Natural killer cell (primary cell): ENCODE data around the gene GAS2L2. TPM values are rescaled to one million over a fixed set of nuclear protein-coding genes. Genes with fewer than 3 reads are reported as not detected.

ENCODE experiments used
- ATAC-seq, 3 donors: fragments of 150-1000 bp in 2 of 3; fragments of 200-7000 bp in 1 of 3; cut with Tn5 transposase; 1 replicate in 1 of 3; 2 replicates in 2 of 3; pipeline ENCODE4 v1.10.0; 2021; ENCODE audit warnings: mild to moderate bottlenecking in 2 of 3, moderate library complexity in 2 of 3
- DNase-seq, 2 donors: peaks; one replicate each; pipeline versions ENCODE4 v3.0.0 to v3.0.0-alpha.2; 2013 to 2021; ENCODE audit warnings: mixed read lengths in 1 of 2
- H3K27ac ChIP-seq: one replicate; pipeline ENCODE4 v1.5.1; 2013; ENCODE audit warnings: mild to moderate bottlenecking, low read length
- H3K27me3 ChIP-seq: one replicate; pipeline ENCODE4 v1.6.1; 2013; ENCODE audit warnings: low read length; ENCODE audit not compliant: control insufficient read depth, insufficient read depth
- H3K36me3 ChIP-seq: one replicate; pipeline ENCODE4 v1.6.1; 2013; ENCODE audit warnings: low read length; ENCODE audit not compliant: control insufficient read depth, insufficient read depth
- H3K4me1 ChIP-seq: one replicate; pipeline ENCODE4 v1.6.1; 2013; ENCODE audit warnings: low read length; ENCODE audit not compliant: control insufficient read depth, insufficient read depth
- H3K4me3 ChIP-seq: one replicate; pipeline ENCODE4 v1.5.1; 2013; ENCODE audit warnings: low read length
- H3K9me3 ChIP-seq: one replicate; pipeline ENCODE4 v1.6.1; 2013; ENCODE audit warnings: low read length; ENCODE audit not compliant: control insufficient read depth, insufficient read depth
- H3K27ac Mint-ChIP-seq, 2 donors: one replicate each; pipeline ENCODE4 v1.8.0; 2022; ENCODE audit warnings: mild to moderate bottlenecking in 2 of 2, mixed read lengths in 2 of 2, moderate library complexity in 1 of 2
- H3K27me3 Mint-ChIP-seq, 2 donors: one replicate each; pipeline ENCODE4 v1.8.0; 2022; ENCODE audit warnings: low read depth in 2 of 2, mixed read lengths in 2 of 2
- H3K36me3 Mint-ChIP-seq: one replicate; pipeline ENCODE4 v1.8.0; 2022; ENCODE audit warnings: mixed read lengths
- H3K4me1 Mint-ChIP-seq, 2 donors: one replicate each; pipeline ENCODE4 v1.8.0; 2022; ENCODE audit warnings: mixed read lengths in 2 of 2
- H3K4me3 Mint-ChIP-seq: one replicate; pipeline ENCODE4 v1.8.0; 2022; ENCODE audit warnings: mild to moderate bottlenecking, moderate library complexity, mixed read lengths
- H3K9me3 Mint-ChIP-seq, 2 donors: one replicate each; pipeline ENCODE4 v1.8.0; 2022; ENCODE audit warnings: mixed read lengths in 2 of 2
- WGBS: methylation state at CpG from one replicate; pipeline ENCODE4 v1.1.7; 2013; ENCODE audit warnings: missing lambda C conversion rate; ENCODE audit not compliant: insufficient coverage; 5-methylcytosine and 5-hydroxymethylcytosine counted together
- intact Hi-C: fragments of 100-400 bp; cut with micrococcal nuclease; formaldehyde crosslinking; loops from one replicate; pipeline ENCODE4 v1.14.2; 2022
- total RNA-seq, 4 donors: library from RNA; stranded (reverse); fragments of 120-200 nt in 1 of 4; gene quantifications; one replicate each; pipeline versions ENCODE4 v1.2.3 to v1.2.4, GENCODE V29; 2013 to 2022
- TF ChIP-seq, protein P1 (sequence below): fragments of 200-600 bp; IDR thresholded peaks from one replicate; pipeline ENCODE4 v1.8.0; 2022; ENCODE audit warnings: antibody characterized with exemption

GAS2L2 gene
- total RNA-seq, 3 donors from 2014 or later (not counting 1 experiment from before 2014, with no cell fraction given): 0.23 TPM; not detected in 2

DNA sequence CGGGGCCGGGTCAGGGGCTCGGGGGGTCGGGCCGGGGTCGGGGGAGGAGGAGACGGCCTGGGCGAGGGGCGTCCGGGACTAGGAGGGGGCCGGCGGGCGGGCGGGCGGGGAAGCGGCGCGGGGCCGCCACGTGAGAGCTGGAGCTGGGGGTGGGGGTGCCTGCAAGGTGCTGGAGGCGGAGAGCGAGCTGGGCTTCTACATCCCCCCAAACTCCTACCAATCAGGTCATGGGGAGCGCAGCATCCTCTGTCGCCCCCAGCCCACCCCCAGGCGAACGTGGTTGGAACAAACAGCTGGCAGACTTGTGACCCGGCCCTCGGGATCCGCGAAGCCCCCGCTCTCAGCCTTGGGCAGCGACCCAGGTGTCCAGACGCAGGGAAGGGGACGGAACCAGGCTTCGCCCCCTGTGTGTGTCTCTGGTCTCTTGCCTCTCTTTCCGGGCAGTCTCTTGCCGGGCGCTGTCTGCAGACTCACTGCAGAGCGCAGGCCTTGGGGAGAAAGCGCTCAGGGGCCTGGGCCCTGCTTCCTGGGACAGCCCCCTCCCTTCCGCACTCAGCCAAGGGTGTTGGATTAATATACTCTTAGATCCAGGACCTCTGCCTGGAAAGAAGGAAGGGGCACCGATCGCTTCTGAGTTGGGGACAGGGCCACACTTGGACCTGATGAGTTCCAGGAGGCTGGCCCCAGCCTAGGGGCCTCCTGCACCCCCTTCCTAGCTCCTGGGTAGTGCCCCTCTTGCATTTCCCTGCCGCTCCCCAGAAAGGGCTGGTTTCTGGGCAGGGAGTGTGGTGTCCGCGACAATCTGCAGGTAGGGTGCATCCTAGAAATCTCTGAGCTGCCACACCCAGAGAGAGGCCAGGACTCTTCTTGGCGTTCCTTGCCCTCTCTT, 20.9 kb downstream of the GAS2L2 start:
- peaks cover 6% of the 10 kb centered on the region for H3K36me3 Mint-ChIP-seq
- Histone ChIP-seq H3K27ac (no peak overlapping the region), H3K36me3 (peaks cover 7% of the 10 kb centered on the region), H3K4me1 (peaks cover 16% of the 10 kb centered on the region), H3K27me3 (no peaks in the 10 kb centered on the region), H3K4me3 (no peak overlapping the region), H3K9me3 (no peaks in the 10 kb centered on the region)
- H3K9me3 Mint-ChIP-seq: no peaks in the 10 kb centered on the region
- no peaks in the 10 kb centered on the region for H3K27me3 Mint-ChIP-seq
- intact Hi-C loops: no loop called here
- peaks cover 10 to 12% of the 10 kb centered on the region in 2 donors for H3K4me1 Mint-ChIP-seq
- ATAC-seq (peak in 2 of 3 donors; percentile 32 to 34), DNase-seq (no peak)
- 54% methylated on average over 27 of the region's 47 CpGs for WGBS
- TF ChIP-seq, protein P1, sequence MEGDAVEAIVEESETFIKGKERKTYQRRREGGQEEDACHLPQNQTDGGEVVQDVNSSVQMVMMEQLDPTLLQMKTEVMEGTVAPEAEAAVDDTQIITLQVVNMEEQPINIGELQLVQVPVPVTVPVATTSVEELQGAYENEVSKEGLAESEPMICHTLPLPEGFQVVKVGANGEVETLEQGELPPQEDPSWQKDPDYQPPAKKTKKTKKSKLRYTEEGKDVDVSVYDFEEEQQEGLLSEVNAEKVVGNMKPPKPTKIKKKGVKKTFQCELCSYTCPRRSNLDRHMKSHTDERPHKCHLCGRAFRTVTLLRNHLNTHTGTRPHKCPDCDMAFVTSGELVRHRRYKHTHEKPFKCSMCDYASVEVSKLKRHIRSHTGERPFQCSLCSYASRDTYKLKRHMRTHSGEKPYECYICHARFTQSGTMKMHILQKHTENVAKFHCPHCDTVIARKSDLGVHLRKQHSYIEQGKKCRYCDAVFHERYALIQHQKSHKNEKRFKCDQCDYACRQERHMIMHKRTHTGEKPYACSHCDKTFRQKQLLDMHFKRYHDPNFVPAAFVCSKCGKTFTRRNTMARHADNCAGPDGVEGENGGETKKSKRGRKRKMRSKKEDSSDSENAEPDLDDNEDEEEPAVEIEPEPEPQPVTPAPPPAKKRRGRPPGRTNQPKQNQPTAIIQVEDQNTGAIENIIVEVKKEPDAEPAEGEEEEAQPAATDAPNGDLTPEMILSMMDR: no peak
- H3K4me3 Mint-ChIP-seq: peak overlapping the region; percentile 77
- peak overlapping the region in 1 of 2 donors; percentile 18 for H3K27ac Mint-ChIP-seq

DNA sequence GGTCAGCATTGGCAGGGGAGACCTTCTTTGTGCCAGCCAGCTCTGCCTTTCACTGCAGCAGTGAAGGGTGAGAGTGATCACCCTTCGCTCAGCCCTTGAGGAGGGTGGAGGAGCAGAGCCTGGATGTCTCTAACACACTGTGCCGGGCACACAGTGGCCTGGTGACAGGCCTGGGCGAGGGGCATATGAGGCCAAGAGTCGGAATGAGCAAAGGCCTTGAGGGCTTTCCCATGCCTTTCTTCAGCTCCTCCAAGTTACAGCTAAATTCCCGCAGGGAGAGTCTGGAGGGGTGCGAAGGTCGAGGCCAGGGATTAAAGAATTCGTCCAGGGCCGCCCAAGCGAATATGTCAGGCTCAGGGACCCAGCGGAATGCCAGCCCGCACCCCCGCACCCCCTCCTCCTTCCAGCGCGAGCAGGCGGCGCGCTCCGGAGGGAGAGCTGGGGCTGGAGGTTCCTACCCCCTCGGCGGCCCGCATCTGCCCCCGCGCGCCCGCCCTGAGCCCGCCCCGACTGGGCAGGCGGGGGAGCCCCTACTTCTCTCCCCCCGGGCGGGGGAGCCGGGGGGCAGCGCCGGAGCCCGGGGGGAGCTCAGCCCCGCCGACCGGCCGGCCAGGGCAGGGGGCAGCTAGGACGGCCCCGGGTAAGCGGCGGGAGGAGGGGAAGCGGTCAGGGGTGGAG, 21.7 kb downstream of the GAS2L2 start, which contains the start of gene RASL10B:
TSS of gene RASL10B (plus strand) at position 401 of the 678 bp plus-strand sequence. CDS start 3,546 bp downstream, outside the sequence.
- WGBS: 8% methylated on average over 31 of the region's 44 CpGs
- H3K27me3 Mint-ChIP-seq: no peaks in the 10 kb centered on the region
- DNase-seq: peak; percentile 48 to 61
- intact Hi-C loops: no loop called here
- Histone ChIP-seq H3K4me1 (peaks cover 16% of the 10 kb centered on the region), H3K4me3 (peak within 1 kb of the TSS; percentile 36), H3K9me3 (no peaks in the 10 kb centered on the region), H3K27me3 (no peaks in the 10 kb centered on the region), H3K27ac (no peak within 1 kb of the TSS), H3K36me3 (peaks cover 15% of the 10 kb centered on the region)
- no peaks in the 10 kb centered on the region for H3K9me3 Mint-ChIP-seq
- TF ChIP-seq, protein P1: no peak
- ATAC-seq: peak; percentile 73 to 96 (median 94)
- peak within 1 kb of the TSS; percentile 90 for H3K4me3 Mint-ChIP-seq
- H3K4me1 Mint-ChIP-seq: peaks cover 10 to 12% of the 10 kb centered on the region in 2 donors
- peak within 1 kb of the TSS in 1 of 2 donors; percentile 62 for H3K27ac Mint-ChIP-seq
- H3K36me3 Mint-ChIP-seq: peaks cover 6% of the 10 kb centered on the region

DNA sequence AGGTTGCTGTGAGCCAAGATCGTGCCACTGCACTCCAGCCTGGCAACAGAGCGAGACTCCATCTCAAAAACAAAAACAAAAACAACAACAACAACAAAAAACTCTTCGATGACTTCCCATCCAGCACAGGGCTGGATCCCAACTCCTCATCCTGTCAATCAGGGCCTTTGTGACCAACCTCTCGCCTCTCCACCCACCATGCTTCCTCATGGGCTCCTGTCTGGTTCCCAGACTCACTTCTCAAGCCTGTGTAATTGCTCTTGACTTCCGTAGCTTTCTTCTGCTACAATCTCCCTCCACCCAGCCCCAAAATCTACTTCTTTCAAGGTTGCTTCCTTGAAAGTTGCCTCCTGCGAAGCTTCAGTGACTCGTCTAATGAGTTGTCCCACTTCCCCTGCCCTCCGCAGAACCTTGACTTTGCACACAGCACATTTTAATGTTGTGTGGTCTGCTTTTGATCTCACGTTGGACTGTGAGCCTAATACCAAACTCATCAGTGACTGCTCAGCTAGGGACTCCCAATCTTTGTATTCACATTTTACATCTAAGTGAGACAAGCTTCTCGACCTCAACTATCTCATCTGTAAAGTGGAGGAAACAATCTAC, 22.5 kb downstream of the GAS2L2 start:
- DNase-seq (no peak), ATAC-seq (no peak)
- Mint-ChIP-seq H3K4me1 (peaks cover 10 to 12% of the 10 kb centered on the region in 2 donors), H3K4me3 (peak overlapping the region; percentile 90), H3K27ac (peak overlapping the region in 1 of 2 donors; percentile 62), H3K36me3 (peaks cover 9% of the 10 kb centered on the region), H3K27me3 (no peaks in the 10 kb centered on the region), H3K9me3 (no peaks in the 10 kb centered on the region)
- Histone ChIP-seq H3K4me3 (no peak overlapping the region), H3K36me3 (peaks cover 18% of the 10 kb centered on the region), H3K27me3 (no peaks in the 10 kb centered on the region), H3K27ac (no peak overlapping the region), H3K4me1 (peaks cover 16% of the 10 kb centered on the region), H3K9me3 (no peaks in the 10 kb centered on the region)
- TF ChIP-seq, protein P1: no peak
- WGBS: 85% methylated on average over 9 of the region's 10 CpGs
- intact Hi-C loops: no loop called here
